Parietal lobe (tissue), 1 donor: Measurements from ENCODE around the gene SMR3B. TPM values are rescaled to one million over a fixed set of nuclear protein-coding genes. Genes with fewer than 3 reads are reported as not detected.

Experiments
- total RNA-seq: library from RNA; depleted of rRNA; stranded (reverse); fragments of >200 nt; gene quantifications from one replicate; pipeline ENCODE4 v1.2.3, GENCODE V29; 2014

SMR3B gene
- not detected for total RNA-seq

GRCh38 chr4:70382691-70383181 is at the start of gene SMR3B:
Gene SMR3B, plus strand, starts transcription at chr4:70383131. Its CDS starts 1,380 bp downstream, at chr4:70384511.

GRCh38 chr4:70334681-70335080 is 48.2 kb upstream of the SMR3B start, which contains the start of gene CABS1:
Gene CABS1, plus strand, starts transcription at chr4:70334981. Its CDS starts 59 bp downstream, at chr4:70335040.

GRCh38 chr4:70360460-70360859 is 22.5 kb upstream of the SMR3B start, which contains the start of gene SMR3A:
Gene SMR3A, plus strand, starts transcription at chr4:70360760. Its CDS starts 1,356 bp downstream, at chr4:70362116.

GRCh38 chr4:70397580-70397979 is 14.6 kb downstream of the SMR3B start, which contains the start of gene OPRPN:
Gene OPRPN, plus strand, starts transcription at chr4:70397940. Its CDS starts 1,346 bp downstream, at chr4:70399286.

Other genes starting within 250 kb of the SMR3B start
- not detected for gene PRR27, start 228.9 kb upstream of the SMR3B start, total RNA-seq
- gene ODAM, start 187.4 kb upstream of the SMR3B start, total RNA-seq = not detected
- not detected for gene FDCSP, start 157.0 kb upstream of the SMR3B start, total RNA-seq
- not detected for gene CSN3, start 140.5 kb upstream of the SMR3B start, total RNA-seq
- gene CABS1, start 48.1 kb upstream of the SMR3B start, total RNA-seq = not detected
- not detected for gene SMR3A, start 22.4 kb upstream of the SMR3B start, total RNA-seq
- not detected for gene OPRPN, start 14.8 kb downstream of the SMR3B start, total RNA-seq
- not detected for gene MUC7, start 89.1 kb downstream of the SMR3B start, total RNA-seq
- not detected for gene AMTN, start 135.4 kb downstream of the SMR3B start, total RNA-seq
- gene AMBN, start 209.1 kb downstream of the SMR3B start, total RNA-seq = 0.94 TPM
- gene ENAM, start 245.6 kb downstream of the SMR3B start, total RNA-seq = not detected